Effector CD8-positive, alpha-beta T cell (primary cell): Measurements from ENCODE around the gene KRT77.

Source experiments
- DNase-seq: peaks from one replicate; lab custom pipeline; 2025; lab: John Stamatoyannopoulos, UW

KRT77 gene

DNA sequence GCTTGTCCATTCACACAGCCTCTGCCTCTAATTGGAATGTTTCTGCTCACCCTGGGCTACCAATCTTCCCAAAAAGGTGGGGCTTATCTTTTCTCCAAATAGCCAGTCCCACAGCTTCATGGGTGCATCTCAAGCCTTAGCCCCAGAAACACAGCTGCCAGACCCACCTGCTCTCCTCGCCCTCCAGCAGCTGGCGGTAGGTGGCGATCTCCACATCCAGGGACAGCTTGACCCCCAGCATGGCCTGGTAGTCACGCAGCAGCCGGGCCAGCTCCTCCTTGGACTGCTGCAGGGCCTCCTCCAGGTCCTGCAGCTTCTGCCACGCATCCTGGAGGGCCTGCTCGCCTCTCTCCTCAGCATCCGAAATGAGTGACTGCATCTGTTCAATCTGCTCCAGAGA lies 11.1 kb downstream of the KRT77 start:
- DNase-seq: no peak

DNA sequence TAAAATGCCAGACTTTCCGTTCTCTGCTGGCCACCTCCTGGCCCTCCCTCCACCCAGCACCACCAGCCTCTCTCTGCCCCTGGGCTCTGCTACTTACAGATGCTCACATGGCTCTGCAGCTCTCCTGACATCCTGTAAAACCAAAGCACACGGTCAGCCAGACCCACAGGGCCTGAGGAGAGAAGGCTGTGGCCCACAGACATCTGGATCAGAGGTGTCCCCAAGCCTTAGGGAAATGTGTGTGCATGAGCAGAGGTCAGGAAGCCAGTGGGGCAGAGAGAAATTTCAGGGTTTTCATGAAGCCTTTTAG lies 11.5 kb downstream of the KRT77 start:
- DNase-seq: no peak

DNA sequence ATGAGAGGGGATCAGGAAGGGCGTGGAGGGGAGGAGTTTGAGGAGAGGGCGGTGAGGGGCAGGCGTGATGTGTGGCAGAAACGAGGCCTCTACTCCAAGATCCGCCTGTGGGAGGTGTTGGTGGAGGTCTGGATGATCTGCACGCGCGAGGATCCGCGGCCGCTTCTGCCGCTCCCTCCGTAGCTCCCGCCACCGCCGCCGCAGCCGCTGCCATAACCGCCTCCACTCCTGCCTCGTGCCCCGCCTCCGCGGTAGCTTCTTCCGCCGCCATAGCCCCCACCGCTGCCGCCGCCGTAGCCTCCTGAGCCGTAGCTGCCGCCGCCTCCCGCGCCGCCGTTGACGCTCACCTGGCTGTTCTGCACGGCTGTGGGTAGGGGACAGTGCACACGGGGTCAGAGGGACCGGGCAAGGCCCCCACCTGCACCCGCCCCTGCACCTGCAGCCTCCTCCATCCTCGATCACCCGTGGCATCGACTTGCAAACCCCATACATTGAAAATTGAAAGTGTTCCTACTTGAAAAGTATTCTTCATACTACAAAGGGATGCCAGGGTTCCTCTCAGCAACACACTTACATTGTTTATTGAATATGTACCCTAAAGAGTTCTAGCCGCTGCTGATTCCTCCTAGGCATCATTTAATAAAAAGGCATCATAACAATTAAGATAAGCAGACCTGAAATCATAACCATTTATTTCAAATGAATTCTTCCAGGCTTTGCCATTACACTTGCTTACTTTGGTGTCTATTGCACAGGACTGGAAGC lies 12.1 kb downstream of the KRT77 start:
- peak; percentile 29 for DNase-seq

DNA sequence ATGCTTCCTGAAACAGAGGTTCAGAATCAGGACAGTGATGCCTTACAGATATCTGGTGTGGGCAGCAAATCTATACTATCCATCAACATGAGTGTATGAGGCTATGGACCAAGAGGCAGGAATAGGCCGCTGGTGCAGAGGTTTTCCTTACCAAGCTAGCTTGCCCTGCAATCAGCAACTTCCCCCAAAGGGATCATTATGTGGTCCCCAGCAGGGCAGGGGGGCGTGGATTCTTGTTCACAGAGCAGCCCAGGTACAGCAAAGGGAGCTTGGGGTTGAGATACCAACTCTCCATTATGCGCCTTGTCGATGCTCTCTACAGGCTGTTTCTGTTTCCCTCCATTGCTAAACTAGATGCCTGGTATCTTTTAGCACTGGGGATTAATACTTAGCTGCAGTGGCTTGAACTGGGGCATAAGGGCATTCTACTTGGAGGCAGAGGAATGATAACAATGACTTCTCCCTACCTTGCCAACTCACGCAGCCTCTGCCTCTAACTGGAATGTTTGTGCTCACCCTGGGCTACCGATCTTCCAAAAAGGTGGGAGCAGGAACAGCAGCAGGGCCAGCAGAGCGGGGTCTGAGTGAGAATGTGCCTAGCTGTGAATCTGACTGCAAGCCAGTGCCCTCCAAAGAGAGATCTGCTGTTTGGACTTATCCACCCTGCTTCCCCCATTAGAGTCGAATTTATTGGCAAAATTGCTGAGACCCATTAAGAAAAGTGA lies 12.8 kb downstream of the KRT77 start:
- DNase-seq: no peak

DNA sequence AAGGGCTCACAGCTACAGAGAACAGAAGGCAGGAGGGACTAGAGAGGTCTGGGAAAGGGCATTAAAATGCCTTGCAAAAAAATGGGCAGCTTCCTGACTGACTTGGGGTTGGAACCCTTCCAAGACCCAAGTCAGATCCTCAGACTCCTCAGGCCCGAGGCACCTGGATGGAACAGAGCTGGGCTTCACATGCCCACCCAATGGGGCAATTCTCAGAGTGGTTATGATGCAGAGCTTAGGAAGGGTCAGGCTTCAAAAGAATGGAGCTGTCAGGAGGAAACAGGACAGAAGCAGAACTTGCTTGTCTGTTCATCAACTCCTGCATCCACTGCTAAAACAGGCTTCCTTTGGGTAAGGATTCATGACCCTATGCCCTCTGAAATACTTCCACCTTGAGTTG lies 13.4 kb downstream of the KRT77 start:
- DNase-seq: no peak

DNA sequence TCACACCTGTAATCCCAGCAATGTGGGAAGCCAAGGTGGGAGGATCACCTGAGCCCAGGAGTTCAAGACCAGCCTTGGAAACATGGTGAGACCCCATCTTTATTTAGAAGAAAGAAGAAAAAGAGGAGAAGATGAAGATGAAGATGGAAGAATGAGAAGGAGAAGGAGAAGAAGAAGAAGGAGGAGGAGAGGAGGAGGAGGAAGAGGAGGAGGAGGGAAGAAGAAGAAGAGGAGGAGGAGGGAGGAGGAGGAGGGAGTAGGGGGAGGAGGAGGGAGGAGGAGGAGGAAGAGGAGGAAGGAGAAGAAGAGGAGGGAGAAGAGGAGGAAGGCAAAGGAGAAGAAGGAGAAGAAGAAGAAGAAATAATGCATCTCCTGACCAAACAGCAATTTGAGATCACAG lies 14.1 kb downstream of the KRT77 start:
- no peak for DNase-seq

DNA sequence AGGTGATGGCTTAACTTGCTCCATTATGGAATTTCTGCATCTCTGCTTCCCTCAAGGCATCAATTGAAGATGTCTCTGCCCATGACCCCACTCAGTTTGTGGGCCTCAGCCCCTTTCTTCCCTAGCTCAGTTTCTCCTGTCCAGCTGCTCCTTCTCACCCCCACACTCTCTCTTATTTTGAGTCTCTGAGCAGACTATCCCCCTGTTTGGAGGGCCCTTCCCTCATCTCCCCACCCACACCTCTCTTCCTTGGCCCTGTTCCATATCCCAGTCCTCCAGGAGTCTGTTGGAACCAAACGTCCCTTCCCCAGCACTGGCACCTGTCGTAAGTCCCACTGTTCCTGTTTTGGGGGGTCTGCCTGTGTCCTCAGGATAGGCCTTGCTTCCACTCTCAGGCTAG lies 14.8 kb downstream of the KRT77 start:
- DNase-seq: no peak

DNA sequence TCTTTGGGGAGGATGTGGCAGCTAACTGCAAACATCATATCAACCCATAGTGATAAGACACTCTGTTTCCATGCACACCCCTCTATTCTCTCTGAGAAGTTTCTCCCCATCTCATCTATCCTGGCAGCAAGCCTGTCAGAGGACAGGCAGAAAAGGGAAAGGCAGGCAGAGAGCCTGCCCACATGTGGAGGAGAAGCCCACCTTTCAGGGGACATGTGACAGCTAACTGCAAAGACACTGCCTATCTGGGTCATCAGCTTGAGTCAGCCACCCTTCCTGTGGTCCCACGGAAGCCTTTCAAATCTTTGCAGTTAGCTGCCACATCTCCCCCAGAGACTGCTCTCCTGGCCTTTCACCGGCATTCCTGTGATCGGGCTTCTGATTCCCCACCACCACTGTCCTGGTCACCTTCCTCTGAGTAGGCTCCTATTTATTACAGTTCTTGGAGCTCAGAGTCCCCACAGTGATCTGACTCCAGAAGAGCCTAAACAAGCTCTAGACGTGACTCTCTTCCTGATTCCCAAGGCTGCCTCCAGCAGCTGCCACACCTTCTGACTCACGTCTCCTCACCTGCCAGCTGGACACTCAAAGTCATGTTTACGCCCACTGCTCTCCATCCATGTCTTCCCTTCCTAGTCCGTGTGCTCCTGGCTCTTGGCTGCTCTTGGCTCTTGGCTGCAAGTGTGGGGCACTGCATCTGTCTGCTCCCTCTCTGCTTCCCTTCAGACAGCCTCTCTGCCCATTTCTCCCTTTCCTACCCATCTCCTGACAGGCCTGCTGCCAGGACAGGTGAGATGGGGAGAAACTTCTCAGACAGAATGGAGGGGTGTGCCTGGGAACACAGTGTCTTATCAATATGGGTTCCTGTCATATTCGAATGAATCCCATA lies 15.6 kb downstream of the KRT77 start:
- no peak for DNase-seq

DNA sequence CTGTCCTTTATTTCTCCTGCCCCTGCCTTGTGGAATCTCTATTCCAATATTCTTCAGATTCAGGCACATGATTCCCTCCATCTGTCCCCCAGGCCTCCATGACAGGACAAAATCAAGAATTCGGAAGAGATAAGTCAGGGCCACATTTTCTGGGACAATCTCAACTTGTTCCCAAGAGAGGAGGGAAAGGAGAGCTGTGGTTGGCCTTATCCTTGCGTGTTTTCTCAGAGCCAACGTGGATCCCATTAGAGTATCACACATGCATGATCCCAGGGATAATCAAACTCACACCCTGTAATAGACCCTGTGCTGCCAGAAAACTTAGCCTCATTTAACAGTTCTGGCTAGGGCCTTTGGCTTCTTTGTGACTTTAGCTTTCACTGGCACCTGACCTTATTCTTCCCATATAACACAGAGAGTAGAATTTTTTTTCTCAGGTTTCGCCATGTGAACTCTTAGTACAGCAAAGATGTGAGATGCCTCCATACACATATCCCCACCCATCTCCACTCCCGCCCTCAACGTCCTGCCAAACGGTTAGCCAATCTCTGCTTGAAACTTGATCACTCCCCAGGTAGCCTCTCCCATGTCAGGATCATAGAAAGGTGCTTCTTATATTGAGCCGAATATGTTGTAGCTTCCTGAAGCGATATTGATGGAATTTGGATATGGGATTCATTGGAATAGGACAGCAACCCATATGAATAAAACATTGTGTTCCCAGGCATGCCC lies 16.4 kb downstream of the KRT77 start:
- DNase-seq: no peak

DNA sequence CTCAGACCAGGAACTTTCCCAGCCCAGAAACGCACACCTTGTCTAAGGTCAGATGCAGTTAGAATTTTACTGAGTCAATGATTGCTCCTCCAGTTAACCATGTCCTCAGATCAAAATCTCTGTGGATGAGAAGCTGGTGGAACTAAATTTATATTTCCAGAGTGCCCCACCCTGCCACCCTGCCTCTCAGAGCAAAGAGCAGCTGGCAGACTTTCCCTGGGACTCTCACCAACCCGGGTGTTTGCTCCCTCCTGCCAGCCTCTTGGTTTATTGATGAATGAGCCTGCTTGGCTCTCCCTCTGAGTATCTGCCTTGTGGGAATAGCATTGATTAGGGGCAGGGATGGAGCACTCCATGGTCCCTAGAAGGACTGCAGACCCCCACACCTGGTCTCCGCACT lies 17.3 kb downstream of the KRT77 start:
- DNase-seq: no peak

DNA sequence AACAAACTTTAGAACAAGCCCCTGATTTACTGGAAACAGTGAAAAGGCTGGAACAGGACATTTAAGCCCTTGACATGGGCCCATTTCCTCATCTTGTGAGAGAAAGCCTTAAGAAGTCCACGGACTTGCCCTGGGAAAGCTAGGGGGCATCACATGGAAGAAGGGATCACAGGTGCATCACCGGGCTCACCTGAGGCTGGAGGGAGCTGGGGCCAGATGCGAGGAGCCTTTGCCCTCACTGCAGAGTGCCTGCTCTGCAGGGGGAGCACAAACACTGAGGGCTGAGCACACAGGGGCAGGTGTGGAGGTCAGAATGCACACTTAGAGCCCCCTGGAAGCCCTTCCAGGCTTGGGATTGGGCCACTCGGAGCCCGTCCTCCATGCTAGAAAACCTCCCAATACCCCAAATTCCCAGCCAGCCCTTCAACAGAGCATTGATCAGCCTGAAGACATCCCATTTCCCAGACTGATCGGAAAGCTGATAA lies 17.9 kb downstream of the KRT77 start:
- no peak for DNase-seq

DNA sequence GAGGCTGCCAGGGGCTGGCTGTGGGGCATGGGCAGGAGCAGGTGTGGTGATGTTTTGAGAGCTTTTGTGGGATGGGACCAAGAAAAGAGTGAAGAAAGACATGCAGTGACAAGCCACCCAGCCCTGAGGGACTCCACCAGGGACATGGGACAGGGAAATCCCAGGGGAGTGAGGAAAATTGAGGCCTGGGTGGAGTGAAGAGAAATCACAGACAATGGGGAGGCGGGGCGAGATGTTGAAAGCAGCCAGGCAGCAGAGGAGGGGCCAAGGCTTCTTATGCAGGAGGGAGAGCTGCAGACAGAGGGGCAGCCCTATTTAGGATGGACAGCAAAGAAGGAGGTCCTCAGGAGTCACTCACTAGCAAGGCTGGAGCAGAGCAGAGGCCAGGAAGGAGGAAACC lies 18.9 kb downstream of the KRT77 start:
- DNase-seq: no peak

DNA sequence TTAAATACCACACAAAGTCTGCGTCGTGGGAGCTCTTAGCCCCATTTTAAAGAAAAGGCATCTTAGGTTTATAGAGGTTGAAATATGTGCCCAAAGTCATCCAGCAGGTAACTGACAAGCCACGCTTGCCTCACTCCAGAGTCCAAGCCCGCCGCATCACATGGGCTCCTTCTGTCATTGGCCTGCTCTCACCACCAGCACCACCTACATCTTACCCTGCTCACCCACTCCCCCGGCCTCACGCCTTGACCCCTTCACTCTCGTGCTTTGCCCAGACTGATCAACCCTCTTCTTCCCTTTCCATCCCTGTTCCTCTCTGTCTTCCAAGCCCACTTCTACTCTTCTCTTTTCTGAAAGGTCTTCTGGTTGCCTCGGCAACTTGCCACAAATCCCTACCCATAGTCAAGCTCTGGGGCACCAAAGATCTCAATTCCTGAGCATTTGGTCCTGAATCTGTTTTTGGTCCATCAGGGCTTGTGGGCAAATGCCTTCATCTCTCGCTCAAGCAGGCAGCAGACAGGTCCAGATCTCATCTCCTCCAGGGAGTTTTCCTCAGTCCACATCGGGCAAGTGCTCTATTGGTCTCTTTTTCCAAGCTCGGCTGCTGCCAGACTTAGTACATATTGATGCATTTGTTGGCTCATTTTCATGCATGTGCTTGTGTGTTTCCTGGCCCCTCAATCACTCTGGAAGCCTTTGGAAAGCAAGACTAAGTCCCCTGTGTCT lies 19.6 kb downstream of the KRT77 start:
- no peak for DNase-seq

DNA sequence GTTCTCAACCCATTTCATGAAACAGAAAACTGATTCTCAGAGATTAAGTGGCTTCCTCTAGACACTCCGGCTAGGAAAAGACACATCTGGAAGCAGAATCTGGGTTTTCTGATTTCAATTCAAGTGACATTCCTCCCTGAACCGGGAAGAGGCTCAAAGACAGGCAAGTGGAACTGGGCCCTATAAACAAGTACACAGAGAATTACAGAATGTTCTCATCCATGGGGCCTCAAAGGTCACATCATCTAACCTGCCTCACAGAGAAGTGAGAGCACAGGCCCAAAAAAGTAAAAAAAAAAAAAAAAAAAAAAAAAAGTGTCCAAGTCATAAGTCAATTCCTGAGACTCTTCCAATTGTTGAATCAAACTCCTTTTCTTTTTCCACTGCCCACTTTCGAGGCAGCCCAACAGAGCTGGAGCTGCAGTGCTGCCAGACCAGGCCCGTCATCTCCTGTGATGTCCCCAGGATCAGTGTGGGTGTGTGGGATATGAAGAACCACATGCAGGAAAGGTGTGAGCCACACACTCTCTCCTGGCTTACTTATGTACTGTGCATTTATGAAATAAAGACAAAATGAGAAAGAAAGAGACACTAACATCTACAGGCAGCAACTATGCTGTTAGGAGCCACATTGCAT lies 20.3 kb downstream of the KRT77 start:
- no peak for DNase-seq

DNA sequence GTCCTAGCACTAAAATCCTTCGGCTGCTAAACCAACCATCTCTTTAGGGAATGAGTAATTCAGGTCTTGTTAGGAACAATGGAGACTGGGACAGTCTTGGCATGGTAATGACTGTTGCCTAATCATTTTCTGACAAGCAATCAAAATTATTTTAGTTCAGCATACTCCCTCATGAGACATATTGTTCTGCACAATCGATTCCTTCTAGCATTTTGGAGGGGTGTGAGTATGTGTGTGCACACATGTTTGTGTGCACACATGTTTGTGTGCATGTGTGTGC lies 21.0 kb downstream of the KRT77 start:
- DNase-seq: no peak

DNA sequence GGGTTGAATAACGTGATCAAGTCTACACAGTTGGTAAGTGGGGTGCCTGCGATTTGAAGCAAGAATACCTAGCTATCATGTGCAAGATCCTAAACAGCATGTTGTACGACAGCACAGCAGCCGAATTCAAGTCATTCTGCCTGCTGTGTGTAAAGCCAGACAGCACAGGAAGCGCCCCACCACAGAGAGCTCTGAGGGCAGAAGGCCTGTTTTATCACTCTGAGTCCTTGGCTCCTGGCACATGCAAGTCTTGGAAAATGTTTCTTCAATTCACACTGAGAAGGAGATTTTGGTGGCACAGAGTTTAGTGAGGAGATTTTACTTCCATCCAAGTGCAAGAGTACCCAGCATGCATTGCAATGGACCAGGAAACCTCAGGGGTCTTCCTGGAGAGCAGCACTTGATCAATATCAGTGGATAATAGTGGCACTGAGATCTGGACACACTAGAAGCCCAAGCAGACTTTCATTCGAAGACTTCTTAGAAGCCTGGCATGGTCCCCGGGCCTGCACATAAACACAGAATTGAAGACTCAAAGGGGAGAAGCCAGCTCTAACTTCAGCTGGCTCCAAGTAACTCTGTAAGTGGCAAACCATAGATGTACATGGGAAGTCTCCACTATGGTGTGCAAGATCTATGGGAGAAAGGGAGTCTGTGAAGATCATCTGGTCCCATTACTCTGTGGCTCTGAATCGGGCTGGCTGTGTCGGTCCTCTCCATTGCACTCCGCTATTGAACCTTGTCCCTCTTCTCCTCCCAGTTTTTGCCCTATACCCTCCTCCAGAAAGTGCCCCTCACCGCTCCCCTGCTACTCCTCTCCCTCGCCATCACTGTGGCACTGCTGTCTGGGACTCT lies 21.6 kb downstream of the KRT77 start:
- DNase-seq: no peak

DNA sequence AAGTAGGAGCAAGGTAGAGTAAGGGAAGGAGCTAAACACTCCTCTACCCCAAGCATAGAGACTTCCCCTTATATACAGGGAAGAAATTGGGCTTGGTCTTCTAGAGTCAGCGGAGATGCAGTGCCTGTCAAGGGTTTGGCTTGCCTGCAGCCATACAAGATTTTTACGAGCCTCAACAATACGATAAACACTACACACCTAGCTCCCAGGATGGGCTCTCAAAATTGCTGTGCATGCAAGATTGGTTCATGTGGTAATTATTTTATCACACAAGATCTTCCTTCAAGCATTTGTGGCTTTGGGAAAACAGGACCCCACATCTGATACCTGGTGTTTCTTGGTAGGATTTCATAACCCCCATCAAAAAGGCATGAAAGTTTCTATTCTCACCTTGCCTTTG lies 23.0 kb downstream of the KRT77 start, which contains the start of gene KRT1:
KRT1 (minus strand) TSS at position 45 of the 400 bp plus-strand sequence. CDS start 59 bp downstream, outside the sequence.
- no peak for DNase-seq

DNA sequence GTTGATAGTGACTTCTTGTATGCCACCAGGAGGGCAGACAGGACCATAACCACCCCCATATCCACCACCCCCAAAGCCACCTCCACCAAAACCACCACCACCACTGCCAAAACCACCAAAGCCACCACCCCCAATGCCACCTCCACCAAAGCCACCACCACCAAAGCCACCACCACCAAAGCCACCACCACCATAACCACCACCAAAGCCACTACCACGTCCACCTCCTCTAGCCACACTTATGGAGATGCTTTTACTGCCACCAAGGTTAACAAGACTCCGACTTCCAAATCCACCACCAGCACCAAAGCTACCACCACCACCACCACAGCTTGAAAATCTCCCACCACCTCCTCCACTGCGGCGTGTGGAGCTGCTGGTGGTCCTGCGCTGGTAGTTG lies 23.4 kb downstream of the KRT77 start:
- DNase-seq: no peak

DNA sequence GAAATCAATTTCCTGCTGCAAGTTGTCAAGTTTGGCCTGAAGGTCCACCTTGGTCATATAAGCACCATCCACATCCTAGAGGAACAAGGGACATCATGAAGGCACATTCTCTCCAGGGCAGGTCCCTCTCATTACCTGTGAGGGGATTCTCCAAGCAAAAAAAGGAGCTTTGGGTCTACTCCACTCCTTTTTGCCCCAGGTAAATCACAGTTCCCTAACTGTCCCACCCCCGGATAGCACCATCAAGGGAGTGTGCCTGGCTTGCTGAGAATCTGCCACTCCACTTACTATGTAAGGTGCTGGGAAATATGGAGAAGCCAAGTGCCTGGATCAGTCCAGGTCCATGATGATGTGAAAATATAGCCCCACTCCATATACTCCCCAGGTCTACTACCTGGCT lies 25.7 kb downstream of the KRT77 start:
- DNase-seq: no peak

DNA sequence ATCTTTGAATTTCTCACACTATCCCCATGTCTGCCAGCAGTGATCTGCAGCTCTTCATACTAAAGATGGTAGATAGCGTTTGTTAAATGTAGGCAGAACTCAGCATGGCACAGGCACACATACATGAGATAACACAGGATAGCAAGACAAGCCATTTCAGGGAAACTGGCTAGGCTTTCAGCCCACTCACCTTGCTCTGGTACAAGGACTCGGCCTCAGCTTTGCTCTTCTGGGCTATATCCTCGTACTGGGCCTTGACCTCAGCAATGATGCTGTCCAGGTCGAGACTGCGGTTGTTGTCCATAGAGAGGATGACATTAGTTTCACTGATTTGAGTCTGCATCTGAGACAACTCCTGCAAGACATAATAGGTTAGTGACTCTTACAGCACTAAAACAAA lies 26.2 kb downstream of the KRT77 start:
- DNase-seq: no peak
